Measurements from ENCODE around the gene PRLR.

DNA sequence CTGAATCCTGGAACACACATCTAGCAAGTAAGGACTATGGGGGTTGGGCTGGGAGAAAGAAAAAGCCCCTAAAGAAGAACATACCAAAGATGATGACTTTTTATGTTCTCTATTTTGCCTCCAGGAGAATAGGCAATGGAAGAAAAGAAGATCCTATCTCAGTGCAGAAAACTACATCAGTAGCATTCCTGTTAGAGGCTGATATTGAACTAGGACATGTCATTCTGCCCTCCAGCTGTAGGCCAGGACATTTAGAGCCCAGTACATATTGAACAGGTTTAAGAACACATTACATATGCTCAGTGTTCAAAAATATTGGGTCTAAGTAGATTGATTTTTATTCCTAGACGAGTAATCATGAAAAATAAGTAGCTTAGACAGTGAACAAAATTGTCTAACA, 24.7 kb downstream of the PRLR start:
- TF ChIP-seq CTCF (conservative IDR thresholded peaks at IDR 0.05; ENCODE audit: low read depth in 2 of 2) (no peak), NANOG (IDR thresholded peaks at IDR 0.05; ENCODE audit: borderline replicate concordance) (no peak), CREB1 (CRISPR knock-in tag; IDR thresholded peaks at IDR 0.05; ENCODE audit: low read depth) (no peak), EZH2phosphoT487 (IDR thresholded peaks at IDR 0.05; ENCODE audit: unreplicated experiment) (no peak), POLR2AphosphoS5 (IDR thresholded peaks at IDR 0.05; ENCODE audit: low read depth) (no peak), EZH2 (IDR thresholded peaks at IDR 0.05; ENCODE audit: low read depth, unreplicated experiment) (no peak), JUNB (IDR thresholded peaks at IDR 0.05; ENCODE audit: unreplicated experiment) (no peak), STAT1 (IDR thresholded peaks at IDR 0.05; ENCODE audit: unreplicated experiment) (no peak)
- TF ChIP-seq, protein P1, sequence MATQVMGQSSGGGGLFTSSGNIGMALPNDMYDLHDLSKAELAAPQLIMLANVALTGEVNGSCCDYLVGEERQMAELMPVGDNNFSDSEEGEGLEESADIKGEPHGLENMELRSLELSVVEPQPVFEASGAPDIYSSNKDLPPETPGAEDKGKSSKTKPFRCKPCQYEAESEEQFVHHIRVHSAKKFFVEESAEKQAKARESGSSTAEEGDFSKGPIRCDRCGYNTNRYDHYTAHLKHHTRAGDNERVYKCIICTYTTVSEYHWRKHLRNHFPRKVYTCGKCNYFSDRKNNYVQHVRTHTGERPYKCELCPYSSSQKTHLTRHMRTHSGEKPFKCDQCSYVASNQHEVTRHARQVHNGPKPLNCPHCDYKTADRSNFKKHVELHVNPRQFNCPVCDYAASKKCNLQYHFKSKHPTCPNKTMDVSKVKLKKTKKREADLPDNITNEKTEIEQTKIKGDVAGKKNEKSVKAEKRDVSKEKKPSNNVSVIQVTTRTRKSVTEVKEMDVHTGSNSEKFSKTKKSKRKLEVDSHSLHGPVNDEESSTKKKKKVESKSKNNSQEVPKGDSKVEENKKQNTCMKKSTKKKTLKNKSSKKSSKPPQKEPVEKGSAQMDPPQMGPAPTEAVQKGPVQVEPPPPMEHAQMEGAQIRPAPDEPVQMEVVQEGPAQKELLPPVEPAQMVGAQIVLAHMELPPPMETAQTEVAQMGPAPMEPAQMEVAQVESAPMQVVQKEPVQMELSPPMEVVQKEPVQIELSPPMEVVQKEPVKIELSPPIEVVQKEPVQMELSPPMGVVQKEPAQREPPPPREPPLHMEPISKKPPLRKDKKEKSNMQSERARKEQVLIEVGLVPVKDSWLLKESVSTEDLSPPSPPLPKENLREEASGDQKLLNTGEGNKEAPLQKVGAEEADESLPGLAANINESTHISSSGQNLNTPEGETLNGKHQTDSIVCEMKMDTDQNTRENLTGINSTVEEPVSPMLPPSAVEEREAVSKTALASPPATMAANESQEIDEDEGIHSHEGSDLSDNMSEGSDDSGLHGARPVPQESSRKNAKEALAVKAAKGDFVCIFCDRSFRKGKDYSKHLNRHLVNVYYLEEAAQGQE (IDR thresholded peaks at IDR 0.05; ENCODE audit: unreplicated experiment): no peak
